Gastroesophageal sphincter (tissue), 3 donors: ENCODE measurements around the gene MARCOL.

Source experiments
- POLR2AphosphoS5 ChIP-seq: sonication (generic); formaldehyde crosslinking; IDR thresholded peaks from one replicate; pipeline ENCODE4 v1.6.1; 2017; ENCODE audit warnings: antibody characterized with exemption
- TF ChIP-seq, protein P1 (sequence below), 4 experiments: fragments of 200-600 bp in 2 of 4; fragments of 450-650 bp in 2 of 4; sonication (generic) in 1 of 4; IDR thresholded peaks; one replicate each; pipeline ENCODE4 v1.5.1; 2017 to 2019; ENCODE audit warnings: antibody characterized with exemption in 4 of 4, mild to moderate bottlenecking in 2 of 4, moderate library complexity in 2 of 4

DNA sequence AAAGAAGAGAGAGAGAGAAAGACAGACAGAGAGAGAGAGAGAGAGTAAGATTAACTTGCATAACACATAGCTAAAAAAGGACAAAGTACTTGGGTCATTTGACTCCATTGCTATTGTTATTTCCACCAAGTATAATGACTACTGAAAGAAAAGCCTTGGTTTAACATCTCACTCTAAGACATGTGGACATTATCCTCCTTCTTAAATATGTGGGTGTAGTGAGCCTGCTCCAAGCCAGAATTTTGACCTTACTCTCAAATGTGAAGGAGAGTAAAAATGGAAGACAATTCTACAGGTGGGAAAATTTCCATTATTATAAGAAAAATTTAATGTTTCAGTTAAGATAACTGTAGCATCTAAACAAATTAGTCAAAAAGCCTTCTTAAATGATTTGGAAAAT lies 8.5 kb upstream of the MARCOL start:
- TF ChIP-seq, protein P1, sequence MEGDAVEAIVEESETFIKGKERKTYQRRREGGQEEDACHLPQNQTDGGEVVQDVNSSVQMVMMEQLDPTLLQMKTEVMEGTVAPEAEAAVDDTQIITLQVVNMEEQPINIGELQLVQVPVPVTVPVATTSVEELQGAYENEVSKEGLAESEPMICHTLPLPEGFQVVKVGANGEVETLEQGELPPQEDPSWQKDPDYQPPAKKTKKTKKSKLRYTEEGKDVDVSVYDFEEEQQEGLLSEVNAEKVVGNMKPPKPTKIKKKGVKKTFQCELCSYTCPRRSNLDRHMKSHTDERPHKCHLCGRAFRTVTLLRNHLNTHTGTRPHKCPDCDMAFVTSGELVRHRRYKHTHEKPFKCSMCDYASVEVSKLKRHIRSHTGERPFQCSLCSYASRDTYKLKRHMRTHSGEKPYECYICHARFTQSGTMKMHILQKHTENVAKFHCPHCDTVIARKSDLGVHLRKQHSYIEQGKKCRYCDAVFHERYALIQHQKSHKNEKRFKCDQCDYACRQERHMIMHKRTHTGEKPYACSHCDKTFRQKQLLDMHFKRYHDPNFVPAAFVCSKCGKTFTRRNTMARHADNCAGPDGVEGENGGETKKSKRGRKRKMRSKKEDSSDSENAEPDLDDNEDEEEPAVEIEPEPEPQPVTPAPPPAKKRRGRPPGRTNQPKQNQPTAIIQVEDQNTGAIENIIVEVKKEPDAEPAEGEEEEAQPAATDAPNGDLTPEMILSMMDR (IDR thresholded peaks at IDR 0.05): no peak
- TF ChIP-seq POLR2AphosphoS5: no peak
